ENCODE results near the gene TSBP1.
"Not testable (repeated sequence)": the region's sequence is repeated elsewhere in the genome, so short reads cannot be mapped to it uniquely, and the experiment has no call there.

The TSBP1 gene

GRCh38 chr6:32379545-32379944 lies 7.8 kb upstream of the TSBP1 start:
- H3K27ac ChIP-seq: no peak overlapping the region
- no peak for DNase-seq (ENCODE audit: low read depth, low spot score)

GRCh38 chr6:32375739-32376529 lies 4.2 kb upstream of the TSBP1 start:
- H3K27ac ChIP-seq: no peak overlapping the region
- no peak for DNase-seq (ENCODE audit: low read depth, low spot score)

GRCh38 chr6:32371229-32371628 lies 474 bp downstream of the TSBP1 start:
- DNase-seq (ENCODE audit: low read depth, low spot score): no peak
- no peak overlapping the region for H3K27ac ChIP-seq

DNA sequence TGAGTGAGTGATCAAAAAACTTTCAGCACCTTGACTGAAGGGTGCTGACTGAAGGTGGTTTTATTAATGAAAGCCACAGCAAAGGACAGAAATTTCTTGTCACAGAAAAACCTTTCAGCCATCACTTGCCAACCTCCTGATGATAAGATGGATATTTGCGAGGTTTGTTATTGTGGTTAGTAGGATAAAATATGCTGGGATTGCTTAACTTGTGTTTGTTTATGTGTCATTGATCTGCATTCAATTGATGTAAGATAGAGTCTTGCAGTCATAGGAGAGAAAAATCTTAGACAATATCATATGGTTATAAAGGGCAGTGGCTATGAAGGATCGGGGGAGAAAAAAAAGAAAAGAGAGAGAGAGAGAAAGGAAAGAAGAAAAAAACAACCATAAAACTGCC lies 1.2 kb downstream of the TSBP1 start:
- H3K27ac ChIP-seq: no peak overlapping the region
- DNase-seq (ENCODE audit: low read depth, low spot score): peak; percentile 10

GRCh38 chr6:32369660-32370059 lies 2.0 kb downstream of the TSBP1 start:
- DNase-seq (ENCODE audit: low read depth, low spot score): peak; percentile 68
- peak overlapping the region; percentile 17 for H3K27ac ChIP-seq

DNA sequence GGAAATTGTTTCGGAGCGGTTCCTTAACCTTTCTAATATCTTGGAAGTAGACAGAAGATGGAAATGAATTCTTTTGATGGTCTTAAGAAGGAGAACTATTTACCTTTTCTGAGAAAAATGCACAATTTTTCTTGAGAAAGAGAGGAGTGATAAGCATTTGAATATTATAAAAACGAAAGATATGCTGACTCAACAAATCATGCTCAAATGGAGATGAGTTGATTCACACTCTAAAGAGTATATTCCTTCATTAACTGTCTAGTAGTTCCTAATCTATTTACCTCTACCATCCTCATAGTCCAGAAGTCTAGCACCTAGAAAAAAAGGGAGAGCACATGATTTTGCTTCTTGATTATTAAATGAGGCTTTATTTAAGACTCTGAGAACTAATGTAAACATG lies 4.1 kb downstream of the TSBP1 start:
- no peak for DNase-seq (ENCODE audit: low read depth, low spot score)
- H3K27ac ChIP-seq: no peak overlapping the region

GRCh38 chr6:32359225-32359624 lies 12.5 kb downstream of the TSBP1 start:
- not testable (repeated sequence) for H3K27ac ChIP-seq

DNA sequence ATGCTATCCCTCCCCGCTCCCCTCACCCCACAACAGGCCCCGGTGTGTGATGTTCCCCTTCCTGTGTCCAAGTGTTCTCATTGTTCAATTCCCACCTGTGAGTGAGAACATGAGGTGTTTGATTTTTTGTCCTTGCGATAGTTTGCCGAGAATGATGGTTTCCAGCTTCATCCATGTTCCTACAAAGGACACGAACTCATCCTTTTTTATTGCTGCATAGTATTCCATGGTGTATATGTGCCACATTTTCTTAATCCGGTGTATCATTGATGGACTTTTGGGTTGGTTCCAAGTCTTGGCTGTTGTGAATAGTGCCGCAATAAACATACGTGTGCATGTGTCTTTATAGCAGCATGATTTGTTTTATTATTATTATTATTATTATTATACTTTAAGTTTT lies 13.2 kb downstream of the TSBP1 start:
- not testable (repeated sequence) for DNase-seq (ENCODE audit: low read depth, low spot score); H3K27ac ChIP-seq

More at GRCh38 chr6:32359225-32359624, 12.5 kb downstream of the TSBP1 start:
- DNase-seq (ENCODE audit: low read depth, low spot score): not testable (repeated sequence)

- H3K27ac ChIP-seq: no peak overlapping the region
- no peak for DNase-seq (ENCODE audit: low read depth, low spot score)
Measured at GRCh38 chr6:32355018-32355417, 16.7 kb downstream of the TSBP1 start.

DNA sequence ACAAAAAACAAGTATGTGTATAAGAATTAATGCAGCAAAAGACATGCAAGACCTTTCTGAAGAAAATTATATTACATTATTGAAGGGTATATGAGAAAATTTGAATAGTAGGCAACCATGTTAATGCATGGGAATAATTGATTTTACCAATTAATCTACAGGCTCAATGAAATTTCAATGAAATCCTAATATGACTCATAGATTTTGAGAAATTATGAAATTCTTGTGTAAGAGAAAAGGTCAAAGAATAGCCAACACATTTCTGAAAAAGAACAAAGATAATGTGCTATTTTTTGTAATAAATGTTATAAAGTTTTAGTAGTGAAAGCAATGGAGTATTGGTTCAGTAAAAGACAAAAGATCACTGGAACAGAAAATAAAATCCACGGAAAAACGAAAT lies 18.4 kb downstream of the TSBP1 start:
- H3K27ac ChIP-seq: no peak overlapping the region
- no peak for DNase-seq (ENCODE audit: low read depth, low spot score)

- H3K27ac ChIP-seq: no peak overlapping the region
- DNase-seq (ENCODE audit: low read depth, low spot score): no peak
Measured at GRCh38 chr6:32340242-32340641, 31.5 kb downstream of the TSBP1 start.

GRCh38 chr6:32337186-32337805 lies 34.4 kb downstream of the TSBP1 start:
- DNase-seq (ENCODE audit: low read depth, low spot score): no peak
- no peak overlapping the region for H3K27ac ChIP-seq

GRCh38 chr6:32332433-32332832 lies 39.3 kb downstream of the TSBP1 start:
- no peak for DNase-seq (ENCODE audit: low read depth, low spot score)
- no peak overlapping the region for H3K27ac ChIP-seq

DNA sequence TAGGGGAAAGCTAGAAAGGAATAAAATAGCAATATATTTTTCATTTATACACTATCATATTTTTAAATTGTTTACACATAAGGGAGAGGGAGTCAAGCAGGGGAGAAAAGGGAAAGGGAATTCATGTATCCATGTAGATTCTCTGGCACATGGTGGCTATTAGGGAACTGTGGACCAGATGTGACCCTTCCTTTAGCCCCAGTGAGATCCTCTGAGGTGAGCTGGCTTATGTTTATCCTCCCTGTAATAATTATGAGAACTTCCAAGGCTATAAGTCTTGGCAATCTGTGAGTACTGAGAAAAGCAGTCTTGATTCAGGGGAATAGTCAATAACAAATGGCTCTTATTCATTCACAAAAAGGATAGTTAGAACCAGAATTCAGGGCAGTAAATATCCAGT lies 42.6 kb downstream of the TSBP1 start:
- no peak for DNase-seq (ENCODE audit: low read depth, low spot score)
- H3K27ac ChIP-seq: no peak overlapping the region

DNA sequence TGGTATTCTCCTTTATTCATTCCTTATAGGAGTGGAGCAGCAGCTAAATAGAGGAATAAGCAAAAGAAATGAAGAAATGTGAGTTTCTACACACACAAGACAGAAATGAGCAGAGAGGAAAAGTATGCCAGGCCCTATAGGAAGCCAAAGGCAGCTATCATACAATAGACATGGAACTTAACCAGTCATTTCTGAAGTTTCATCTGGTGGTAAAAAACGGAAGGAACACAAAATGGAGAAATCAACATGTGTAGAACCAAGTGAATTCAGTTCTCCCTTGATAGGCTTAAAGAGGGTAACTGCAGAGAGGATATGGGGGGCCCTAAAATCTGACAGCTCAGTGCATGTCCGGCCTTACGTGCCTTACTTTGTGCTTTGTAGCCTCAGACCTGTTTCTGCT lies 44.6 kb downstream of the TSBP1 start:
- no peak for DNase-seq (ENCODE audit: low read depth, low spot score)
- H3K27ac ChIP-seq: no peak overlapping the region

- no peak overlapping the region for H3K27ac ChIP-seq
- DNase-seq (ENCODE audit: low read depth, low spot score): no peak
Measured at GRCh38 chr6:32318501-32318900, 53.2 kb downstream of the TSBP1 start.

GRCh38 chr6:32317541-32317940 lies 54.2 kb downstream of the TSBP1 start:
- H3K27ac ChIP-seq: no peak overlapping the region
- DNase-seq (ENCODE audit: low read depth, low spot score): no peak

- no peak for DNase-seq (ENCODE audit: low read depth, low spot score)
- H3K27ac ChIP-seq: no peak overlapping the region
Measured at GRCh38 chr6:32313964-32314363, 57.7 kb downstream of the TSBP1 start.

DNA sequence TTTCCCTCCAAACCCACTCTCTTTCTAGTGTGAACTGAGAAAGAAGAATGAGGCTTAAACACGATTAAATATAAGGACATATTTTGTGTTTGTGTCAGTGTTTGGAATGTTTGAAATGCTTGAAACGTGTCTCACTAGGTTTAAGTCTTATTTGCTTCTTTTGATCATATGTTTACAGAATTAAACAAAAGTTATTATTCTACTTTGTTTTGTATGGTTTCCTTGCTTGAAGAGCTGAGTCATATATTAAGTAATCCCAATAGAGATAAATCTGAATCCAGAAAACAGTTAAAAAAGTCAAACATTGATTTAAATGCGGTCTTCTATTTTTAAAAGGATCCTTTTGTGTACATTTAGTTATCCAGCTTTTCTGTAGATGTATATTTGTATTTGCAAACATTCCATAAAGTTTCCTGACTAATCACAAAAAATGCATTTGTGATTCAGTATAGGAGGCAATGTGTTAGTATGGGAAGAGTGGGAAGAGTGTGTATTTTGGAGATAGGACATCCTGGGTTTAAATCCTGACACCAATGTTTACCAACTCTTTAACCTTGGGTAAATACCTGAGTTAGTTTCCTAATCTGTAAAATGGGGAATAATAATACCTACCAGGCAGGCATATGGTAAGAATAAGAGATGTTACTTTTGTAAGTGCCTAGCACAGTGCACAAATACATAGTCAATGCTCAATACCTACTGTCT lies 72.9 kb downstream of the TSBP1 start:
- no peak for DNase-seq (ENCODE audit: low read depth, low spot score)
- H3K27ac ChIP-seq: no peak overlapping the region

DNA sequence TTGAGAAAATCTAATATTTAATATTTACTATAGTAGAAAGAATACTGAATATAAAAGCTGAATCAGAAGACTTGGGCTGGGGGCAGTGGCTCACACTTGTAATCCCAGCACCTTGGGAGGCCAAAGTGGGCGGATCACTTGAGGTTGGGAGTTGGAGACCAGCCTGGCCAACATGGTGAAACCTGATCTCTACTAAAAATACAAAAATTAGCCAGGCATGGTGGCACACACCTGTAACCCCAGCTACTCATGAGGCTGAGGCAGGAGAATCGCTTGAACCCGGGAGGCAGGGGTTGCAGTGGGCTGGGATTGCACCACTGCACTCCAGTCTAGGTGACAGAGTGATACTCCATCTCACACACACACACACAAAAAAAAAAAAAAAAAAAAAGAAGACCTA lies 76.7 kb downstream of the TSBP1 start:
- DNase-seq (ENCODE audit: low read depth, low spot score); H3K27ac ChIP-seq: not testable (repeated sequence)

GRCh38 chr6:32294566-32294965 lies 77.1 kb downstream of the TSBP1 start:
- DNase-seq (ENCODE audit: low read depth, low spot score): no peak
- H3K27ac ChIP-seq: no peak overlapping the region
